Caco-2 (cell line): ENCODE results near the gene CAT. TPM values are rescaled to one million over a fixed set of nuclear protein-coding genes. Genes with fewer than 3 reads are reported as not detected.

ENCODE experiments used
- BruUV-seq: library from RNA; stranded (reverse); fragments of 400-500 nt; replicated peaks from 2 replicates; lab custom pipeline; 2021; lab: Mats Ljungman, UMichigan
- CTCF ChIA-PET: fragments of 300-600 bp; sonication (Branson Sonifier 250); formaldehyde crosslinking; loops from one replicate; lab custom pipeline; 2022; ENCODE audit warnings: antibody characterized with exemption; lab: Charles Lee
- POLR2A ChIA-PET: fragments of 300-600 bp; sonication (Branson Sonifier 250); formaldehyde crosslinking; loops from one replicate; lab custom pipeline; 2022; ENCODE audit warnings: antibody characterized with exemption; lab: Charles Lee
- DNase-seq, 2 experiments: peaks; one replicate each; pipeline versions ENCODE4 v3.0.0 to v3.0.0-alpha.2; 2020 to 2022
- H3K27me3 ChIP-seq: replicated peaks from 2 replicates; pipeline ENCODE4 v1.6.0; 2011; ENCODE audit warnings: low read length; ENCODE audit not compliant: control insufficient read depth, insufficient read depth
- H3K36me3 ChIP-seq: 2 replicates; pipeline ENCODE4 v1.5.1; 2011; ENCODE audit warnings: low read length; ENCODE audit not compliant: control insufficient read depth, insufficient read depth
- H3K4me1 ChIP-seq: fragments of 250-450 bp; sonication (Bioruptor Pico); 2 replicates; pipeline ENCODE4 v1.5.1; 2020; ENCODE audit warnings: mild to moderate bottlenecking
- H3K4me3 ChIP-seq: 2 replicates; pipeline ENCODE4 v1.5.1; 2011; ENCODE audit warnings: low read depth, mild to moderate bottlenecking, control low read depth, low read length
- H3K9me3 ChIP-seq: fragments of 250-450 bp; sonication (Bioruptor Pico); 2 replicates; pipeline ENCODE4 v1.5.1; 2020; ENCODE audit warnings: mild to moderate bottlenecking, moderate library complexity
- H3K27ac Mint-ChIP-seq: one replicate; pipeline ENCODE4 v1.8.0; 2022; ENCODE audit warnings: mixed read lengths; ENCODE audit not compliant: unreplicated experiment
- H3K27me3 Mint-ChIP-seq: one replicate; pipeline ENCODE4 v1.8.0; 2022; ENCODE audit warnings: mixed read lengths; ENCODE audit not compliant: insufficient read depth, unreplicated experiment
- H3K36me3 Mint-ChIP-seq: one replicate; pipeline ENCODE4 v1.8.0; 2022; ENCODE audit warnings: mild to moderate bottlenecking, mixed read lengths; ENCODE audit not compliant: insufficient read depth, unreplicated experiment
- H3K4me1 Mint-ChIP-seq: one replicate; pipeline ENCODE4 v1.8.0; 2022; ENCODE audit warnings: low read depth, mixed read lengths; ENCODE audit not compliant: unreplicated experiment
- H3K4me3 Mint-ChIP-seq: one replicate; pipeline ENCODE4 v1.8.0; 2022; ENCODE audit warnings: mild to moderate bottlenecking, moderate library complexity, mixed read lengths; ENCODE audit not compliant: unreplicated experiment
- H3K9me3 Mint-ChIP-seq: one replicate; pipeline ENCODE4 v1.8.0; 2022; ENCODE audit warnings: mixed read lengths; ENCODE audit not compliant: unreplicated experiment
- CTCF ChIP-seq, 2 experiments: fragments of 200-600 bp in 1 of 2; IDR thresholded peaks; 1 replicate in 1 of 2; 2 replicates in 1 of 2; pipeline versions ENCODE4 v1.5.1 to v1.8.0; 2011 to 2022; ENCODE audit warnings: antibody characterized with exemption in 1 of 2, control low read depth in 1 of 2, inconsistent platforms in 1 of 2, low read depth in 1 of 2, low read length in 1 of 2, mild to moderate bottlenecking in 1 of 2, moderate library complexity in 1 of 2; ENCODE audit not compliant: insufficient read depth in 1 of 2, severe bottlenecking in 1 of 2, unreplicated experiment in 1 of 2
- intact Hi-C: fragments of 100-400 bp; cut with micrococcal nuclease; formaldehyde crosslinking; loops from one replicate; pipeline ENCODE4 v1.10.0; 2022; ENCODE audit not compliant: unreplicated experiment
- total RNA-seq: library from RNA; stranded (reverse); gene quantifications from 2 replicates; pipeline ENCODE4 v1.2.3, GENCODE V29; 2022

CAT gene
- total RNA-seq, 1 experiment from 2014 or later = 45.6 TPM

GRCh38 chr11:34459507-34460162 is 20.9 kb downstream of the CAT start:
- intact Hi-C loops = no loop called here
- peaks cover 17% of the 10 kb centered on the region for H3K4me1 ChIP-seq

GRCh38 chr11:34460278-34460677 is 21.5 kb downstream of the CAT start:
- Histone ChIP-seq H3K36me3 (peaks cover 6% of the 10 kb centered on the region), H3K4me3 (no peak overlapping the region), H3K9me3 (no peaks in the 10 kb centered on the region), H3K27me3 (no peaks in the 10 kb centered on the region), H3K4me1 (peaks cover 17% of the 10 kb centered on the region)
- Mint-ChIP-seq H3K27me3 (no peaks in the 10 kb centered on the region), H3K9me3 (no peaks in the 10 kb centered on the region), H3K36me3 (peaks cover 19% of the 10 kb centered on the region), H3K4me1 (peaks cover 10% of the 10 kb centered on the region), H3K4me3 (no peak overlapping the region), H3K27ac (no peak overlapping the region)
- no peak for TF ChIP-seq CTCF (IDR thresholded peaks at IDR 0.05; ENCODE audit: insufficient read depth in 1 of 2, low read depth in 1 of 2, low read length in 1 of 2, severe bottlenecking in 1 of 2, unreplicated experiment in 1 of 2)
- ChIA-PET POLR2A (no interaction called here), CTCF (interaction anchor here (0.6 kb wide), 1 partner anchor 1590 kb away, joined by 3 read pairs; no protein-coding TSS in a partner anchor)
- no TSS peak for BruUV-seq
- intact Hi-C loops = no loop called here
- DNase-seq = no peak

More at GRCh38 chr11:34459507-34460162, 20.9 kb downstream of the CAT start:
- H3K9me3 ChIP-seq = no peaks in the 10 kb centered on the region
- Mint-ChIP-seq H3K4me1 (peaks cover 10% of the 10 kb centered on the region), H3K9me3 (no peaks in the 10 kb centered on the region), H3K36me3 (peaks cover 15% of the 10 kb centered on the region), H3K27me3 (no peaks in the 10 kb centered on the region), H3K4me3 (no peak overlapping the region), H3K27ac (no peak overlapping the region)
- no peak overlapping the region for H3K4me3 ChIP-seq
- TF ChIP-seq CTCF (IDR thresholded peaks at IDR 0.05; ENCODE audit: insufficient read depth in 1 of 2, low read depth in 1 of 2, low read length in 1 of 2, severe bottlenecking in 1 of 2, unreplicated experiment in 1 of 2) = no peak
- CTCF ChIA-PET = interaction anchor here (0.5 kb wide), 1 partner anchor 383 kb away, joined by 3 read pairs; no protein-coding TSS in a partner anchor
- peaks cover 6% of the 10 kb centered on the region for H3K36me3 ChIP-seq
- no peaks in the 10 kb centered on the region for H3K27me3 ChIP-seq
- peak in 1 of 2 experiments; percentile 7 for DNase-seq
- BruUV-seq = no TSS peak
- POLR2A ChIA-PET = no interaction called here

GRCh38 chr11:34461215-34461614 is 22.5 kb downstream of the CAT start:
- Histone ChIP-seq H3K9me3 (no peaks in the 10 kb centered on the region), H3K36me3 (peaks cover 6% of the 10 kb centered on the region), H3K27me3 (no peaks in the 10 kb centered on the region), H3K4me3 (no peak overlapping the region), H3K4me1 (peaks cover 17% of the 10 kb centered on the region)
- DNase-seq = no peak
- no peak overlapping the region for H3K4me3 Mint-ChIP-seq
- H3K27me3 Mint-ChIP-seq = no peaks in the 10 kb centered on the region
- no peak overlapping the region for H3K27ac Mint-ChIP-seq
- BruUV-seq = no TSS peak
- no peaks in the 10 kb centered on the region for H3K9me3 Mint-ChIP-seq
- H3K36me3 Mint-ChIP-seq = peaks cover 21% of the 10 kb centered on the region
- intact Hi-C loops = no loop called here
- CTCF ChIA-PET = no interaction called here
- no peak for TF ChIP-seq CTCF (IDR thresholded peaks at IDR 0.05; ENCODE audit: insufficient read depth in 1 of 2, low read depth in 1 of 2, low read length in 1 of 2, severe bottlenecking in 1 of 2, unreplicated experiment in 1 of 2)
- H3K4me1 Mint-ChIP-seq = peaks cover 10% of the 10 kb centered on the region
- POLR2A ChIA-PET = no interaction called here
